ENCODE results near the gene PYDC1. TPM values are rescaled to one million over a fixed set of nuclear protein-coding genes. Genes with fewer than 3 reads are reported as not detected.
A peak's percentile ranks its signal among the peaks of the same experiment; 100 is the strongest.

Gene PYDC1
- total RNA-seq, 4 donors from 2014 or later, result not detected

DNA sequence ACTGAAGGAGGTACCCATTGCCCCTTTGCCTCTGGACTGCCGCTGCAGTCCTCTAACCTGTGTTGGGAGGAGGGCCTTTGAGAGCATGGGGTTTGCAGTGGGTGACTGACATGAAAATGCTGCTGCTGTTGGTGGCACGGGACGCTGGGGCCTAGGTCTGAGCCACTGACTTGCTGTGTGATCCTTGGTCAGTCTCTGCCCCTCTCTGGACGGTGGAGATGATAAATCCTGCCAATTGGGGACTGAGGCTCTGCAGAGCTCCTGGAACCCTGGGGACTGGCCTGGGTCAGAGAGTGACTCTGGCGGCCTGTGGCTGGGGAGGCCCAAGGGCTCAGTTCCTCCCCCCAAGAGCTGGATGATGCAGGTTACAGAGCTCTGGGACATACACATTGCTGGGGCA is 6.1 kb upstream of the PYDC1 start:
- peaks cover 0 to 17% (median 0%) of the 10 kb centered on the region in 3 donors for H3K4me1 ChIP-seq
- peaks cover 0 to 89% (median 3%) of the 10 kb centered on the region in 4 donors for H3K27me3 ChIP-seq
- no peak overlapping the region for H3K4me3 ChIP-seq
- no peak overlapping the region for H3K27ac ChIP-seq
- intact Hi-C loops (cut with DNase I), result no loop called here
- no peaks in the 10 kb centered on the region for H3K36me3 ChIP-seq
- H3K9me3 ChIP-seq, result no peaks in the 10 kb centered on the region
- TF ChIP-seq POLR2A (IDR thresholded peaks at IDR 0.05), result no peak
- TF ChIP-seq, protein P1, sequence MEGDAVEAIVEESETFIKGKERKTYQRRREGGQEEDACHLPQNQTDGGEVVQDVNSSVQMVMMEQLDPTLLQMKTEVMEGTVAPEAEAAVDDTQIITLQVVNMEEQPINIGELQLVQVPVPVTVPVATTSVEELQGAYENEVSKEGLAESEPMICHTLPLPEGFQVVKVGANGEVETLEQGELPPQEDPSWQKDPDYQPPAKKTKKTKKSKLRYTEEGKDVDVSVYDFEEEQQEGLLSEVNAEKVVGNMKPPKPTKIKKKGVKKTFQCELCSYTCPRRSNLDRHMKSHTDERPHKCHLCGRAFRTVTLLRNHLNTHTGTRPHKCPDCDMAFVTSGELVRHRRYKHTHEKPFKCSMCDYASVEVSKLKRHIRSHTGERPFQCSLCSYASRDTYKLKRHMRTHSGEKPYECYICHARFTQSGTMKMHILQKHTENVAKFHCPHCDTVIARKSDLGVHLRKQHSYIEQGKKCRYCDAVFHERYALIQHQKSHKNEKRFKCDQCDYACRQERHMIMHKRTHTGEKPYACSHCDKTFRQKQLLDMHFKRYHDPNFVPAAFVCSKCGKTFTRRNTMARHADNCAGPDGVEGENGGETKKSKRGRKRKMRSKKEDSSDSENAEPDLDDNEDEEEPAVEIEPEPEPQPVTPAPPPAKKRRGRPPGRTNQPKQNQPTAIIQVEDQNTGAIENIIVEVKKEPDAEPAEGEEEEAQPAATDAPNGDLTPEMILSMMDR (IDR thresholded peaks at IDR 0.05), result no peak
- DNase-seq, result no peak
- WGBS, 2 donors, result 89% methylated on average over 5 of the region's 5 CpGs; no CpG with 5 or more reads in 1 of the 2 donors

DNA sequence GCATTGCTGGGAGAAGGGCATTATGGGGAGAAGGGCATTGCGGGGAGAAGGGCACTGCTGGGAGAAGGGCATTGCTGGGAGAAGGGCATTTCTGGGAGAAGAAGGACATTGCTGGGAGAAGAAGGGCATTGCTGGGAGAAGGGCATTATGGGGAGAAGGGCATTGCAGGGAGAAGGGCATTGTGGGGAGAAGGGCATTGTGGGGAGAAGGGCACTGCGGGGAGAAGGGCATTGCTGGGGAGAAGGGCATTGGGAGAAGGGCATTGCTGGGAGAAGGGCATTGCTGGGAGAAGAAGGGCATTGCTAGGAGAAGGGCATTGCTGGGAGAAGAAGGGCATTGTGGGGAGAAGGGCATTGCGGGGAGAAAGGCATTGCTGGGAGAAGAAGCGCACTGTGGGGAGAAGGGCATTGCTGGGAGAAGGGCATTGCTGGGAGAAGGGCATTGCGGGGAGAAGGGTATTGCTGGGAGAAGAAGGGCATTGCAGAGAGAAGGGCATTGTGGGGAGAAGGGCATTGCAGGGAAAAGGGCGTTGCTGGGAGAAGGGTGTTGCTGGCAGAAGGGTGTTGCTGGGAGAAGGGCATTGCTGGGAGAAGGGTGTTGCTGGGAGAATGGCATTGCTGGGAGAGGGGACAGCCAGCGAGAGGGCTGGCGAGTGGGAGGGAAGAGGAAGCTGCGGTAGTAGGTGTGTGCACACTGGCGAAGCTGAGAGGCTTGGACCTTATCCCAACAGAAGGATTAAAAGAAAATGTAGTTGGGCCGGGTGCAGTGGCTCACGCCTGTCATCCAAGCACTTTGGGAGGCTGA is 4.6 kb upstream of the PYDC1 start:
- Histone ChIP-seq H3K27ac (no peak overlapping the region), H3K36me3 (no peaks in the 10 kb centered on the region), H3K4me1 (peaks cover 5 to 15% (median 6%) of the 10 kb centered on the region in 3 donors), H3K9me3 (no peaks in the 10 kb centered on the region), H3K4me3 (no peak overlapping the region), H3K27me3 (peaks cover 10 to 97% (median 13%) of the 10 kb centered on the region in 4 donors)
- intact Hi-C loops (cut with DNase I), result no loop called here
- WGBS, 2 donors, result 53 to 54% methylated on average over 12 of the region's 12 CpGs
- TF ChIP-seq POLR2A (IDR thresholded peaks at IDR 0.05), result no peak
- TF ChIP-seq, protein P1 (IDR thresholded peaks at IDR 0.05), result no peak
- no peak for DNase-seq

DNA sequence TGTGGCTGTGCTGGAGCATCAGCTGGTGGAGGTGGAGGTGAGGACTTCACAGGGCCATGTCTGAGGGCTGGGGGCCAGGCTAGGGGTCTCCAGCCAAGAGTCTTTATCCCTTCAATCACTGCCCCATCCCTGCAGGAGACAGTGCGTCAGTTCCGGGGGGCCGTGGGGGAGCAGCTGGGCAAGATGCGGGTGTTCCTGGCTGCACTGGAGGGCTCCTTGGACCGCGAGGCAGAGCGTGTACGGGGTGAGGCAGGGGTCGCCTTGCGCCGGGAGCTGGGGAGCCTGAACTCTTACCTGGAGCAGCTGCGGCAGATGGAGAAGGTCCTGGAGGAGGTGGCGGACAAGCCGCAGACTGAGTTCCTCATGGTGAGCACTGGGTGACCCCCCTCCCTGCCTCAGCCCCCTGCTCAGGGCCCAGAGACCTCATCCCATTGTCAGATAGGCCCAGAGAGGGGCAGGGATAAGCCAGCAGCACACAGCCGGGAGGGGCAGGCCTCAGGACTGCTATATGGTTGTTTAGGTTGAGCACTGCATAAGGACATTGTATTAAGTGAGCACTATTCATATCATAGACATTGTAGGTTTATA is 2.3 kb upstream of the PYDC1 start:
- TF ChIP-seq, protein P1 (IDR thresholded peaks at IDR 0.05), result no peak
- no peak for TF ChIP-seq POLR2A (IDR thresholded peaks at IDR 0.05)
- WGBS, 2 donors, result 89% methylated on average over 7 of the region's 15 CpGs; no CpG with 5 or more reads in 1 of the 2 donors
- H3K9me3 ChIP-seq, result no peaks in the 10 kb centered on the region
- H3K36me3 ChIP-seq, result no peaks in the 10 kb centered on the region
- H3K27me3 ChIP-seq, result peaks cover 16 to 97% (median 24%) of the 10 kb centered on the region in 4 donors
- H3K27ac ChIP-seq, result no peak overlapping the region
- DNase-seq, result no peak
- intact Hi-C loops (cut with DNase I), result no loop called here
- H3K4me3 ChIP-seq, result no peak overlapping the region
- peaks cover 24 to 35% (median 28%) of the 10 kb centered on the region in 3 donors for H3K4me1 ChIP-seq

DNA sequence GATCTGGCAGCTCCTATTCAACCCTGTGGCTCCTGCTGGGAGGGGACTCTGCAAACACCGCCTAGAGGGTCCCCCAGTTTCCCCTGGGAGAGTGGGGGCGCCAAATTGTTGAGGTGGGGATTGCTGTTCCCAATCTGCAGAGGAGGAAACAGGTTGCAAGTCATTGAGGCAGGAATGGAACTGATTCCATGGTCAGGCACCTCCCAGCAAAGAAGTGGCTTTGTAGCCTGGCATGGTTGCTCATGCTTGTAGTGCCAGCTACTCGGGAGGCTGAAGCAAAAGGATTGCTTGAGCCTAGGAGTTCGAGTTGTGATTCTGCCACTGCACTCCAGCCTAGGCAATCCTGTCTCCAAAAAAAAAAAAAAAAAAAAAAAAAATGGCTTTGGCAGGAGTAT is 198 bp upstream of the PYDC1 start:
- peak overlapping the region in 2 of 4 donors; percentile 45 to 70 for H3K4me3 ChIP-seq
- WGBS, 2 donors, result 12 to 18% methylated on average over 2 to 4 of the region's 4 CpGs

More for the DNA sequence above, 198 bp upstream of the PYDC1 start:
- DNase-seq, result no peak
- TF ChIP-seq POLR2A (IDR thresholded peaks at IDR 0.05), result no peak
- TF ChIP-seq, protein P1 (IDR thresholded peaks at IDR 0.05), result no peak
- peaks cover 16 to 97% (median 24%) of the 10 kb centered on the region in 4 donors for H3K27me3 ChIP-seq
- peaks cover 24 to 34% (median 28%) of the 10 kb centered on the region in 3 donors for H3K4me1 ChIP-seq
- H3K36me3 ChIP-seq, result no peaks in the 10 kb centered on the region
- intact Hi-C loops (cut with DNase I), result no loop called here
- no peak overlapping the region for H3K27ac ChIP-seq
- no peaks in the 10 kb centered on the region for H3K9me3 ChIP-seq
